Measurements from ENCODE around the gene ASIC4.

DNA sequence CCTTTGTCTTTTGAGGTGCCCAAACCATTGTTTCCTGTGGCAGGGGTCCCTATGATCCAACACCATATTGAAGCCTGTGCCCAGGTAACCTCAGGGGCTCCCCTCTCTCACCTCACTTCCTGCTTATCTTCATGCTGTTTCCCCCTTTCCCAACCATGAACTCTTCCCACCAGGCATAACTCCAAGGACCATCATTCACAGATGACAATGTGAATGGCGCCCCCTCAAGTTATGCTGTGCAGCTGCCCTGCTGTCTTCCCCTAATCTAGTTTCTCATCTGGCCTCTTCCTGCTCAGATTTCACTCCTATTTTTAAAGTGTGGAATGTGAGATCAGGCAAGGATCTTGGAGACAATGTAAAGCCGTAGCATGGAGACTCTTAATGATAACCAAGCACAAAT lies 14.1 kb upstream of the ASIC4 start:
- TF ChIP-seq, protein P1, sequence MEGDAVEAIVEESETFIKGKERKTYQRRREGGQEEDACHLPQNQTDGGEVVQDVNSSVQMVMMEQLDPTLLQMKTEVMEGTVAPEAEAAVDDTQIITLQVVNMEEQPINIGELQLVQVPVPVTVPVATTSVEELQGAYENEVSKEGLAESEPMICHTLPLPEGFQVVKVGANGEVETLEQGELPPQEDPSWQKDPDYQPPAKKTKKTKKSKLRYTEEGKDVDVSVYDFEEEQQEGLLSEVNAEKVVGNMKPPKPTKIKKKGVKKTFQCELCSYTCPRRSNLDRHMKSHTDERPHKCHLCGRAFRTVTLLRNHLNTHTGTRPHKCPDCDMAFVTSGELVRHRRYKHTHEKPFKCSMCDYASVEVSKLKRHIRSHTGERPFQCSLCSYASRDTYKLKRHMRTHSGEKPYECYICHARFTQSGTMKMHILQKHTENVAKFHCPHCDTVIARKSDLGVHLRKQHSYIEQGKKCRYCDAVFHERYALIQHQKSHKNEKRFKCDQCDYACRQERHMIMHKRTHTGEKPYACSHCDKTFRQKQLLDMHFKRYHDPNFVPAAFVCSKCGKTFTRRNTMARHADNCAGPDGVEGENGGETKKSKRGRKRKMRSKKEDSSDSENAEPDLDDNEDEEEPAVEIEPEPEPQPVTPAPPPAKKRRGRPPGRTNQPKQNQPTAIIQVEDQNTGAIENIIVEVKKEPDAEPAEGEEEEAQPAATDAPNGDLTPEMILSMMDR (IDR thresholded peaks at IDR 0.05; ENCODE audit: control extremely low read depth in 1 of 3, insufficient read depth in 1 of 3, low read depth in 1 of 3, low read length in 3 of 3): peak in 2 of 3 experiments; percentile 43 to 58; a peak in 3 of 4 replicates
- TF ChIP-seq NRF1 (IDR thresholded peaks at IDR 0.05; ENCODE audit: low read depth, low read length) (no peak), GABPA (IDR thresholded peaks at IDR 0.05; ENCODE audit: borderline replicate concordance, insufficient read depth, low read length) (no peak), CEBPB (IDR thresholded peaks at IDR 0.05; ENCODE audit: low read depth, low read length) (no peak)
